ENCODE data around the gene DMXL2.

Gene DMXL2

GRCh38 chr15:51496246-51496645 lies 126.3 kb downstream of the DMXL2 start:
- Histone ChIP-seq H2AFZ (ENCODE audit: low read depth, low read length) (no peak overlapping the region), H3K27ac (ENCODE audit: low read length) (no peak overlapping the region), H3K9ac (ENCODE audit: low read length) (no peak overlapping the region), H3K9me3 (ENCODE audit: insufficient read depth, low read length) (no peaks in the 10 kb centered on the region), H3K36me3 (replicated peaks; ENCODE audit: low read depth, low read length) (no peaks in the 10 kb centered on the region), H3K4me3 (ENCODE audit: low read length) (no peak overlapping the region), H3K79me2 (ENCODE audit: low read length) (no peaks in the 10 kb centered on the region), H3K27me3 (ENCODE audit: low read depth, low read length) (no peaks in the 10 kb centered on the region), H3K4me2 (ENCODE audit: low read length) (no peak overlapping the region), H4K20me1 (ENCODE audit: insufficient read depth, low read length) (no peaks in the 10 kb centered on the region), H3K4me1 (ENCODE audit: low read length) (no peaks in the 10 kb centered on the region)
- TF ChIP-seq EZH2phosphoT487 (IDR thresholded peaks at IDR 0.05; ENCODE audit: low read depth) (no peak), CTCF (IDR thresholded peaks at IDR 0.05; ENCODE audit: low read depth, low read length) (no peak)

- H3K79me2 ChIP-seq (ENCODE audit: low read length): no peaks in the 10 kb centered on the region
- H3K4me1 ChIP-seq (ENCODE audit: low read length): no peaks in the 10 kb centered on the region
- H3K4me2 ChIP-seq (ENCODE audit: low read length): no peak overlapping the region
- H3K36me3 ChIP-seq (replicated peaks; ENCODE audit: low read depth, low read length): no peaks in the 10 kb centered on the region
- H3K27me3 ChIP-seq (ENCODE audit: low read depth, low read length): no peaks in the 10 kb centered on the region
- no peak overlapping the region for H3K4me3 ChIP-seq (ENCODE audit: low read length)
- H4K20me1 ChIP-seq (ENCODE audit: insufficient read depth, low read length): no peaks in the 10 kb centered on the region
- H3K9me3 ChIP-seq (ENCODE audit: insufficient read depth, low read length): no peaks in the 10 kb centered on the region
- H3K27ac ChIP-seq (ENCODE audit: low read length): no peak overlapping the region
- H2AFZ ChIP-seq (ENCODE audit: low read depth, low read length): no peak overlapping the region
- TF ChIP-seq EZH2phosphoT487 (IDR thresholded peaks at IDR 0.05; ENCODE audit: low read depth) (no peak), CTCF (IDR thresholded peaks at IDR 0.05; ENCODE audit: low read depth, low read length) (no peak)
- no peak overlapping the region for H3K9ac ChIP-seq (ENCODE audit: low read length)
Measured at GRCh38 chr15:51494411-51495314, 127.9 kb downstream of the DMXL2 start.

DNA sequence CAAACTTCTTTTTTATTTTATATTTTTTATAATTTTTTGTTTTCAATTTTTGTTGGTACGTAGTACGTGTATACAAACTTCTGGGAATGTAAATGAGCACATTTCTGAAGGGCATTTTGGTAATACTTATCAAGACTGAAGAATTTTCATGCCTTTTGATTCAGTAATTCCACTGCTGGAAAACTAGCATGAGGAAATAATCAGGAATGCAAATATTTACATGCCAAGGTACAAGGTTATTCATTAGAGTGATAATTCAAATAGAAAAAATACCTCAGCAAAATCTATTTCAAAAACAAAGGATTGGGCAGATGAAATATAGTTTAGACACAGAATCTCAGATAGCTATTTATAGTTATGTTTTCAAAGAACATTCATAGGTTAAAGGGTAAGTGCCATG lies 128.7 kb downstream of the DMXL2 start:
- Histone ChIP-seq H3K79me2 (ENCODE audit: low read length) (no peaks in the 10 kb centered on the region), H3K27ac (ENCODE audit: low read length) (no peak overlapping the region), H3K36me3 (replicated peaks; ENCODE audit: low read depth, low read length) (no peaks in the 10 kb centered on the region), H3K4me1 (ENCODE audit: low read length) (peaks cover 3% of the 10 kb centered on the region; the same call in 1 of the 2 replicates), H3K9me3 (ENCODE audit: insufficient read depth, low read length) (no peaks in the 10 kb centered on the region), H4K20me1 (ENCODE audit: insufficient read depth, low read length) (no peaks in the 10 kb centered on the region), H2AFZ (ENCODE audit: low read depth, low read length) (no peak overlapping the region), H3K4me2 (ENCODE audit: low read length) (no peak overlapping the region), H3K9ac (ENCODE audit: low read length) (no peak overlapping the region), H3K4me3 (ENCODE audit: low read length) (no peak overlapping the region), H3K27me3 (ENCODE audit: low read depth, low read length) (no peaks in the 10 kb centered on the region)
- no peak for TF ChIP-seq EZH2phosphoT487 (IDR thresholded peaks at IDR 0.05; ENCODE audit: low read depth)
- no peak for TF ChIP-seq CTCF (IDR thresholded peaks at IDR 0.05; ENCODE audit: low read depth, low read length)

- Histone ChIP-seq H3K4me1 (ENCODE audit: low read length) (peaks cover 6% of the 10 kb centered on the region; the same call in 1 of the 2 replicates), H3K27me3 (ENCODE audit: low read depth, low read length) (no peaks in the 10 kb centered on the region), H3K79me2 (ENCODE audit: low read length) (no peaks in the 10 kb centered on the region), H3K36me3 (replicated peaks; ENCODE audit: low read depth, low read length) (peaks cover 7% of the 10 kb centered on the region), H3K4me2 (ENCODE audit: low read length) (no peak overlapping the region), H3K4me3 (ENCODE audit: low read length) (no peak overlapping the region), H3K9me3 (ENCODE audit: insufficient read depth, low read length) (0 out of 2 replicates have a peak, but pooled peaks cover 4% of the 10 kb centered on the region), H3K9ac (ENCODE audit: low read length) (no peak overlapping the region), H2AFZ (ENCODE audit: low read depth, low read length) (no peak overlapping the region), H4K20me1 (ENCODE audit: insufficient read depth, low read length) (no peaks in the 10 kb centered on the region), H3K27ac (ENCODE audit: low read length) (no peak overlapping the region)
- TF ChIP-seq CTCF (IDR thresholded peaks at IDR 0.05; ENCODE audit: low read depth, low read length): no peak
- TF ChIP-seq EZH2phosphoT487 (IDR thresholded peaks at IDR 0.05; ENCODE audit: low read depth): no peak
Measured at GRCh38 chr15:51492528-51492927, 130.0 kb downstream of the DMXL2 start.
